GM19025 (cell line): Measurements from ENCODE around the gene PRKCA.
"Not testable (repeated sequence)": the region's sequence is repeated elsewhere in the genome, so short reads cannot be mapped to it uniquely, and the experiment has no call there.

Source experiments
- ATAC-seq: cut with Tn5 transposase; IDR thresholded peaks from one replicate; pipeline ENCODE4 v1.9.1; 2021; ENCODE audit warnings: mild to moderate bottlenecking, low read depth, moderate library complexity; ENCODE audit not compliant: unreplicated experiment

Gene PRKCA

GRCh38 chr17:66451188-66452149 is 149.1 kb downstream of the PRKCA start:
- no peak for ATAC-seq

- no peak for ATAC-seq
Observed at GRCh38 chr17:66455060-66455459, 152.6 kb downstream of the PRKCA start.

GRCh38 chr17:66457499-66457898 is 155.1 kb downstream of the PRKCA start:
- not testable (repeated sequence) for ATAC-seq

GRCh38 chr17:66458782-66459181 is 156.4 kb downstream of the PRKCA start:
- no peak for ATAC-seq

- ATAC-seq: no peak
Observed at GRCh38 chr17:66459811-66460270, 157.4 kb downstream of the PRKCA start.

- no peak for ATAC-seq
Observed at GRCh38 chr17:66460558-66460957, 158.1 kb downstream of the PRKCA start.

- ATAC-seq: no peak
Observed at GRCh38 chr17:66461343-66461995, 159.1 kb downstream of the PRKCA start.

- no peak for ATAC-seq
Observed at GRCh38 chr17:66462010-66462409, 159.6 kb downstream of the PRKCA start.

- ATAC-seq: no peak
Observed at GRCh38 chr17:66464921-66465320, 162.5 kb downstream of the PRKCA start.

GRCh38 chr17:66465701-66466100 is 163.3 kb downstream of the PRKCA start:
- no peak for ATAC-seq

GRCh38 chr17:66466106-66466820 is 163.8 kb downstream of the PRKCA start:
- ATAC-seq: no peak

GRCh38 chr17:66466840-66467367 is 164.5 kb downstream of the PRKCA start:
- ATAC-seq: no peak

- ATAC-seq: no peak
Observed at GRCh38 chr17:66467766-66468165, 165.4 kb downstream of the PRKCA start.

GRCh38 chr17:66468241-66469087 is 166.1 kb downstream of the PRKCA start:
- no peak for ATAC-seq

GRCh38 chr17:66469088-66469442 is 166.7 kb downstream of the PRKCA start:
- no peak for ATAC-seq

GRCh38 chr17:66469461-66469860 is 167.0 kb downstream of the PRKCA start:
- no peak for ATAC-seq

- ATAC-seq: no peak
Observed at GRCh38 chr17:66469890-66470289, 167.5 kb downstream of the PRKCA start.

GRCh38 chr17:66472123-66472522 is 169.7 kb downstream of the PRKCA start:
- no peak for ATAC-seq

GRCh38 chr17:66474258-66474657 is 171.8 kb downstream of the PRKCA start:
- no peak for ATAC-seq
